CD4-positive, alpha-beta T cell treated with Interleukin-6 at 100 ng/mL for 8 hours (primary cell): ENCODE data around the gene HLA-DMA.
A peak's percentile ranks its signal among the peaks of the same experiment; 100 is the strongest.

Experiments
- DNase-seq: peaks from one replicate; pipeline ENCODE4 v3.0.0-alpha.2; 2020; ENCODE audit warnings: mixed read lengths, low spot score

Gene HLA-DMA

GRCh38 chr6:32952817-32953739 lies at the start of gene HLA-DMA:
Gene HLA-DMA, minus strand, starts transcription at chr6:32953097. Its CDS starts 61 bp downstream, at chr6:32953036.
- DNase-seq = peak; percentile 86

GRCh38 chr6:33001685-33002084 lies 48.8 kb upstream of the HLA-DMA start:
- DNase-seq = no peak

- DNase-seq = peak; percentile 12
These were observed 47.2 kb upstream of the HLA-DMA start for GRCh38 chr6:33000055-33000454.

- no peak for DNase-seq
These were observed 42.6 kb upstream of the HLA-DMA start for GRCh38 chr6:32995448-32995847.

GRCh38 chr6:32993363-32993973 lies 40.6 kb upstream of the HLA-DMA start:
- no peak for DNase-seq

GRCh38 chr6:32991972-32992371 lies 39.1 kb upstream of the HLA-DMA start:
- no peak for DNase-seq

- DNase-seq = no peak
These were observed 36.5 kb upstream of the HLA-DMA start for GRCh38 chr6:32989368-32989767.

GRCh38 chr6:32984622-32985389 lies 31.9 kb upstream of the HLA-DMA start:
- peak; percentile 89 for DNase-seq

- no peak for DNase-seq
These were observed 31.2 kb upstream of the HLA-DMA start for GRCh38 chr6:32983964-32984621.

- DNase-seq = no peak
These were observed 30.6 kb upstream of the HLA-DMA start for GRCh38 chr6:32983493-32983848.

- no peak for DNase-seq
These were observed 30.0 kb upstream of the HLA-DMA start for GRCh38 chr6:32982702-32983492.

GRCh38 chr6:32982084-32982701 lies 29.3 kb upstream of the HLA-DMA start:
- DNase-seq = no peak

GRCh38 chr6:32980488-32981038 lies 27.7 kb upstream of the HLA-DMA start:
- no peak for DNase-seq

- DNase-seq = no peak
These were observed 27.0 kb upstream of the HLA-DMA start for GRCh38 chr6:32979720-32980487.

GRCh38 chr6:32977953-32978324 lies 25.0 kb upstream of the HLA-DMA start:
- no peak for DNase-seq

GRCh38 chr6:32977272-32977952 lies 24.5 kb upstream of the HLA-DMA start:
- DNase-seq = no peak

GRCh38 chr6:32976334-32977069 lies 23.6 kb upstream of the HLA-DMA start:
- no peak for DNase-seq

GRCh38 chr6:32975886-32976285 lies 23.0 kb upstream of the HLA-DMA start:
- no peak for DNase-seq
